NCI-H2196 (cell line): ENCODE measurements around the gene MAFF.
"Not testable (repeated sequence)": the region's sequence is repeated elsewhere in the genome, so short reads cannot be mapped to it uniquely, and the experiment has no call there.

Experiments
- DNase-seq: peaks from one replicate; lab custom pipeline; 2025; ENCODE audit not compliant: unreplicated experiment; lab: John Stamatoyannopoulos, UW

Gene MAFF

DNA sequence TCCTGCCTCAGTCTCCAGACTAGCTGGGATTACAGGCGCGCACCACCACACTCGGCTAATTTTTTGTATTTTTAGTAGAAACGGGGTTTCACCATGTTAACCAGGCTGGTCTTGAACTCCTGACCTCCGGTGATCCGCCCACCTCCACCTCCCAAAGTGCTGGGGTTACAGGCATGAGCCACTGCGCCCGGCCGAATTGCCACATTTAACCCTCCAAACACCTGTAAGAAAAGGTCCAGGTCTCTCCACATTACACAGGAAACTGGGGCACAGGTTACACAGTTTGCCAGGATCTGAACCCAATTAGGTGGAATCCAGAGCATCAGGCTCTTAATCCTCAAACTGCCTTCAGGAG lies 24.2 kb upstream of the MAFF start:
- not testable (repeated sequence) for DNase-seq

DNA sequence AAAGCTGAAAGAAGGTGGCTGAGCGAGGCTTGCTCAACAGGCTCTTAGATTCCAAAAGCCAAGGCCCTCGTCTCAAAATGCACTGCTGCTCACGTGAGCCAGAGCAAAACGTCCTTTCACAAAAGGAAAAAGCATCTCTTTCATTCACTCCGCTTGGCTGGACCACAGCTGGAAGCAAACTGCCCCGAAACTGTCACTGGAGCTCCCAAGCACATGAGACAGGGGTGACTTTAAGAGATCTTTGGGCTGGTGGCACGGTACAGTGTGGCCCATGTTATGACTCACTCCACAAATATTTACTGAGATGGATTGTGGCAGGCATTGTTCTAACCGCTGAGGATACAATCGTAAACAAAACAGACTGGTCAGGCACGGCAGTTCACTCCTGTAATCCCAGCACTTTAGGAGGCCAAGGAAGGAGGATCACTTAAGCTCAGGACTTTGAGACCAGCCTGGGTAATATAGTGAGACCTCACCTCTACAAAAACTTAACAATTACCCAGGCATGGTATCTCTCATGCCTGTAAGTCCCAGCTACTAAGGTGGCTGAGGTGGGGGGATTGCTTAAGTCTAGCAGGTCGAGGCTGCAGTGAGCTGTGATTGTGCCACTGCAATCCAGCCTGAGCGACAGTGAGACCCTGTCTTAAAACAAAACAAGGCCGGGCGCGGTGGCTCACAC lies 23.7 kb upstream of the MAFF start:
- DNase-seq = peak; percentile 44

DNA sequence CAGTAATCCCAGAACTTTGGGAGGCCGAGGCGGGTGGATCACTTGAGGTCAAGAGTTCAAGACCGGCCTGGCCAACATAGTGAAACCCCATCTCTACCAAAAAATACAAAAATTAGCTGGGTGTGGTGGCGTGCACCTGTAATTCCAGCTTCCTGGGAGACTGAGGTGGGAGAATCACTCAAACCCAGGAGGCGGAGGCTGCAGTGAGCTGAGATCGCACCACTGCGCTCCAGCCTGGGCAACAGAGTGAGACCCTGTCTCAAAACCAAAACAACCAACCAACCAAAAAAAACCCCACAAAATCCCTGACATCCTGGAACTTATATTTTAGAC lies 23.2 kb upstream of the MAFF start:
- DNase-seq = not testable (repeated sequence)

DNA sequence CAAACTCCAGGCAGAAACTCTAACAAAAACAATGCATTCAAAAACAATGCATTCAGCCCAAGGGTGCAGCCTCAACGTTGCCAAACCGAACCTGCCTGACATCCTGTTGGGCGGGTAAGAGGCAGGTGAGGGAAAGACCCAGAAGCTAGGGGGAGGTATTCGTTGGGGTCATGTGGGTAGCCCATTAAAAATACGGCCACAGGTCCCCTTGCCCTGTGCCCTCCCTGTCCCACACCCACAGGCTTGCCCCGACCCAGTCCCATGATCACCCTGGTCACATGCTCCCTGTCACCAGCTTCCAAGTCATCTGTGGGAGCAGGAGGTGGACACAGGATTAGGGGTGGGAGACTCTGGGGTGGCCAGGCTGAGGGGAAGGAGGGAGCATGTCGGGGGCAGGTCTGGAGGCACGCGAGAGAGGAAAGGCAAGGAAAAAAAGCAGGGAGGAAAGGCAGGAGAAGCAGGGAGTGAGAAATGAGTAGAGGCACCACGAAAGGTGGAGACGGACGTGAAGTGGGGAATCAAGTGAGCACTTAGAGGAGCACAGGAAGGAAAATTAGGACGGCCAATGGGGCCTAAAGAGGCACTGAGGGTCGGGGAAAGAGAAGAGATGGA lies 20.8 kb upstream of the MAFF start:
- no peak for DNase-seq

DNA sequence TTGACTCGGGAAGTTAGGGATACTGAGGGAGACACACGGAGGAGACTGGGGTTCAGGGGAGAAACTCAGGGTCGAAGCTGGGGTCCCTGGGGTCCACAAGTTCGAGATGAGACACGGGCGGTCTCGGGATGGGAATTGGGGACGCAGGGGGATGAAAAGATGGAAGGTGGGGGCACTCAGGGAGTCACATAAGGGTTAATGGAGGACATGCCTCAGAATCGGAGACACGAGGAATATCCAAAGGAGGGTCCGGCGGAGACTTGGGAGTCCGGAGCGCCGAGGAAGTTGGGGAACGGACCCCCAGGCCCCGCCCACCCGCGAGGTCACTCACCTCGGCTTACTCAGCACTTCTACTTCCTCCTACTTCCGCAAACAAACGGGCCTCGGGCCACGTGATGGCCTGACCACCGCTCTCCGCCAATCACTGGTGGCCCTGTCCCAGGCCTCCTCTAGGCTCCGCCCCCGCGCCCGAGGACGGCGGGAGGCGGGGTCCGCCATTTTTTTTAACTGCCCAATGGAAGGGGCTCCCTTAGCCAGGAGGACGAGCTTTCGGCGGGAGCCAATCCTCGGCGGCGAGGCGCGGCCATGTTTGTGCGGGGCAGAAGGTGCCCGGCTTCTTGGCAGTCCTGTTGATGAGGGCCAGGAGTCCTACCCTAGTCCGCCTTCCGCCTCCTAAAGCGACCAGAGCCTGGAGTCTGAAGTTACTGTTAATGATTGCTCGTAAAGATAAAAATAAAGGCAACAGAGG lies 20.2 kb upstream of the MAFF start, which contains the start of gene PLA2G6:
Gene PLA2G6, minus strand, starts transcription at position 378 of the 748 bp plus-strand sequence. CDS start 12,404 bp downstream, outside the sequence.
- peak; percentile 94 for DNase-seq

DNA sequence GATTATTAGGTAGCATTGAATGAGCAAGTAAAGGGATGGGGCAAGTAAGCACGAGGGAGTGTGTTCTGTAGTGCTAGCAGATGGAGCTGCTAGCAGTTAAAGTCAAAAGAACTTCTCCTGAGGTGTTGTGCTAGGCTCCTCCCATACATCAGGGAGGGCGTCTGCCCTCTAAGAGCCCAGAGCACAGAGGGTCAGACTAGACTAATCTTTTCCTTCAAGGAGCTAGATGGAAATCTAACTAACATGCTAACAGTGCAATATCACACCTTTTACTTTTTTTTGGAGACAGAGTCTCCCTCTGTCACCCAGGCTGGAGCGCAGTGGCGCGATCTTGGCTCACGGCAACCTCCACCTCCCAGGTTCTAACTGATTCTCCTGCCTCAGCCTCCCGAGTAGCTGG lies 17.0 kb upstream of the MAFF start:
- no peak for DNase-seq

DNA sequence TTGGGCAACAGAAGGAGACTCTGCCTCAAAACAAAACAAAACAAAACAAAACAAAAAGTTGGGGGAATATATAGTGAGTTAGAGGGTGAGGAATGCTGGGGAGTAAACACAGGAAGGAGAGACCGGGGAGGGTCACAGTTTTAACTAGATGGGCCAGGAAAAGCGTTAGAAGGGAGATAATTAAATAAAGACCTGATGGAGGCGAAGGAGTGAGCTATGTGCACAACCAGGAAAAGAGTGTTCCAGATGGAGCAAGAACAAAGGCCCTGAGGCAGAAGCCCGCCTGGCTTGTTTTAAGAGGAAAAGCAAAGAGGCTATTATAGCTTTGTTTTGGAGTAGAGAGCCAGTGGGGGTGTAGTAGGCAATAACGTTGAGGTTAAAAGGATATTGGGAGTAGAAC lies 15.4 kb upstream of the MAFF start:
- no peak for DNase-seq

DNA sequence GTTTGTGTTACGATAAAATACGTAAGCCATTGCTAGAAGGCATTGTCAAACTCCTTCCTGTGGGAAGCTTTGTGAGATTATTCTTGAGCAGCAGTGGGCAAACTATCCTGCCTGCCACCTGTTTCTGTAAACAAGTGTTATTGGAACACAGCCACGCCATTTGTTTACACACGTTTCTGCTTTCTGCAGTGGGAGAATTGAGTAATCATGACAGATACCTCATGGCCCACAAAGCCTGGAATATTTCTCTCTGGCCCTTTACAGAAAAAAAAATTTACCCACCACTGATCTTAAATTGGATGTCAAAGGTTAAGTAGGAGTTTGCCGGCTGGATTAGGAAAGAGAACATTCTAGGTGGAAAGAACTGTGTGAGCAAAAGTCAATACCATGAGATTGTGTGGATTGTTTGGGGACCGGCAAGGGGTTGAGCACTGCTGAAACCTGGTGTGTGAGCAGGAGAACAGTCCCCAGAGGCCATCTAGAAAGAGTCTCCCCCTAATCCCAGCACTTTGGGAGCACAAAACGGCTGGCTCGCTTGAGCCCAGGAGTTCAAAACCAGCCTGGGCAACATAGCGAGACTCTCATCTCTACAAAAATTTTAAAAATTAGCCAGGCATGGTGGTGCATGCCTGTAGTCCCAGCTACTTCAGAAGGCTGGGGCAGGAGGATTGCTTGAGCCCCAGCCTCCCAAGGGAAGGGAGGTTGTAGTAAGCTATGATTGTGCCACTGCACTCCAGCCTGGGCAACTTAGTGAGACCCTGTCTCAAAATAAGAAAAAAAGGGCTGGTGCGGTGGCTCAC lies 14.2 kb upstream of the MAFF start:
- DNase-seq = peak; percentile 63

DNA sequence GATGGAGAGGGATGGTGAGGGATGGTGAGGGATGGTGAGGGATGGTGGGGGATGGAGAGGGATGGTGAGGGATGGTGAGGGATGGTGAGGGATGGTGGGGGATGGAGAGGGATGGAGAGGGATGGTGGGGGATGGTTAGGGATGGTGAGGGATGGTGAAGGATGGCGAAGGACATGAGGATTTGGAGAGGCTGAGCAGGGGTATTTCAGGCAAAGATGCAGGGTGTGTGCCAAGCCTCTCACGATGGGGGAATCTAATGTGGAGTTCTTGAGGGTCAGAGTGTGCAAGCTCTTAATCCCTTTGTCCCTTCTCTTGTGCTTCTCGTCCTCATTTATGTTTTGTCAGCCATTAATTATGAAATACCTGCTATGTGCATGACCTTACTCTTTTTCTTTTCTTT lies 12.7 kb upstream of the MAFF start:
- no peak for DNase-seq

DNA sequence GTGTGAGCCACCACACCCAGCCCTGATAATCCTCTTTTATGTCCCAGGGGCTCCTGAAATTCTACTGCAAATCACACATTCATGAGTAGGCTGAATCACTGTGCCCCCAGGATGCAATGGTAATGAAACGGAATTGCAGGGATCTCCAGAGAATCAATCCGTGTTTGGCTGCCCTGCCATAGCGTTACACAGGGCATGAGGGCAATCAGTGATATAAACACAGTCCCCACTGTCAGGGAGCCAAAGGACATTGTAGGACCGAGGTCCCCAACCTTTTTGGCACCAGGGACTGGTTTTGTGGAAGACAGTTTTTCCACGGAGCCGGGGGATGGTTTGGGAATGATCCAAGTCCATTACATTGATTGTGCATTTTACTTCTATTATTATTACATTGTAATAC lies 11.2 kb upstream of the MAFF start:
- no peak for DNase-seq

DNA sequence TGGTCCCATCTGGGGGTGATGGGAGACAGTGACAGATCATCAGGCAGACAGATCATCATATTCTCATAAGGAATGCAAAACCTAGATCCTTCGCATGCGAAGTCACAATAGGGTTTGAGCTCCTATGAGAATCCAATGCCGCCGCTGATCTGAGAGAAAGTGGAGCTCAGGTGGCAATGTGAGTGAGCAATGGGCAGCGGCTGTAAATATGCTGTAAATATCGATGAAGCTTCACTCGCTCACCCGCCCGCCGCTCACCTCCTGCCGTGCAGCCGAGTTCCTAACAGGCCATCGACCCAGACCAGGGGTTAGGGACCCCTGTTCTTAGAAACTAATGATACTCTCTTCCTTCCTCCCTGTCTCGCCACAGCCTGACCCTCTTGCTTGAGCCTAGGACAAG lies 10.7 kb upstream of the MAFF start:
- no peak for DNase-seq

DNA sequence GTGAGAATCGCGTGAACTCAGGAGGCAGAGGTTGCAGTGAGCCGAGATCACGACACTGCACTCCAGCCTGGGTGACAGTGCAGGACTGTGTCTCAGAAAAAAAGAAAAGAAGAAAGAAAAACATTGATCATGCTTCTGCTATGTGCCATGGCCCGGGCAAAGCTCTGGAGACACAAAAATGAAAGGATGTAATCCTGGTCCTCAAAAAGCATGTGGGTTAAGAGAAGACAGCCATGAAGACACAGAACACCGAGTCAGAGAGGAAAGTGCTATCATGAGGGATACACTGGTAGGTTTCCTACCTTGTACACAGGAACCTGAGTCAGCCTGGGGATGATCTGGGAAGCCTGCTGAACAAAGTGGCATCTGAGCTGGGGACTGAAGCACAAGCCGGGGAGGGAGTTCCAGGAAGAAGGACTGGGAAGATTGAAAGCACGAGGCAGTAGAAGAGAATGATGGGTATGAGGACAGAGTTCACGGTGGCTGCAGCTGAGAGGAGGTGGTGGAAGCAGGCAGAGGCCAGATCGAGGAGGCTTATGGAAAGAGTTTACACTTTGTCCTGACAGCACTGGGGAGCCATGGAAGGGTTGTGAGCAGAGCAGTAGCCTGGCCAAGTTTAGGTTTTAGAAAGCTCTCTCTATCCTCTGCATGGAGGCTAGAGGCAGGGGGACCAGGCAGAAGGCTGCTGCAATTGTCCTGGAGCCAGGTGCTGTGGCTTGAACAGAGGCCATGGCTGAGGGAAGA lies 9.9 kb upstream of the MAFF start:
- DNase-seq = no peak

DNA sequence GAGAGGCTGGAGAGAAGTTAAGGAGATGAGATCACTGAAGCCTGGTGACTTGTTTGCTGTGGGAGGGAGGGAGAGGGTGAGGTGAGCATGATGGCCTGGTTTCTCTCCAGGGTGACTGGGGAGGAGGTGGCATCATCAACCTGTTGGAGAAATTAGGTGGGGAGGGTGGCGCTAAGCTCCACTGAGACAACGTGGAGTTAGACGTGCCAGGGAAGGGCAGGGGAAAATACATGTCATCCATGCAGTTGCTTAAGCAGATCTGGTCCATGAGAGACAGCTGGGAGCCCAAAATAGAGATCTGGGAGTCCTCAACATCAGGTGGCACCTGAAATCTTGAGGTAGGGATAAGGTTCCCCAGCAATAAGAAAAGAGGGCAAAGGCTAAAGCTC lies 9.3 kb upstream of the MAFF start:
- no peak for DNase-seq

DNA sequence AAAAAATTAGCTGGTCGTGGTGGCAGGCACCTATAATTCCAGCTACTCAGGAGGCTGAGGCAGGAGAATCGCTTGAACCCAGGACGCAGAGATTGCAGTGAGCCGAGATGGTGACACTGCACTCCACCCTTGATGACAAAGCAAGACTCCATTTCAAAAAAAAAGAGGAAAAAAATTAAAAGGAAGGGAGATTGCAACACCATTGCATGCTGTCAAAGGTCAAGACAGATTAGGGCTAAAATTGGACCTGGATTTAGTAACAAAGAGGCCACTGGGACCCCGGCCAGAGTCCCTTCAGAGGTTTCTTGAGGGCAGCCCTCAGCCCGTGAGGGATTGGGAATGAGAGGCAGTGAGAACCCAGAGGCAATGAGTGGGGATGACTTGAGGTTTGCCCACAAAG lies 8.2 kb upstream of the MAFF start:
- no peak for DNase-seq

DNA sequence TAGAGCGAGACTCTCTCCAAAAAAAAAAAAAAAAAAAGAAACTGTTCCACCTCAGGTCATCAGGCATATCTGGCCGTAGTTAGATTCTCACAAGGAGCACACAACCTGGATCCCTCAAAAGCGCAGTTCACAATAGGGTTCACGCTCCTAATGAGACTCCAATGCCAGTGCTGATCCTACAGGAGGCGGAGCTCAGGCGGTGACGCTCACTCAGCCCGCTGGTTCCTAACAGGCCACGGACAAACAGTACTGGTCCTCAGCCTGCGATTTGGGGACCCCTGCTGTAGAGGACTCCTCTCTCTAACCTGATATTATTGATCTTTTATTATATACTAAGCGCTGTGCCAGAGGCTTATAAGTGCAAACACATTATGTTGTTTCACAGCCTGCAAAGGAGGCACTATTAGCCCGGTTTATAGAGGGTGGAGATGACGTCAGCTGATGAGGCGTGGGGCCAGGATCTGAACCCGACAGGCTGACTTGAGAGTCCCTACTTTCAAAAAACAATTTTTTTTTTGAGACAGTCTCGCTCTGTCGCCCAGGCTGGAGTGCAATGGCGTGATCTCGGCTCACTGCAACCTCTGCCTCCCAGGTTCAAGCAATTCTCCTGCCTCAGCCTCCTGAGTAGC lies 4.9 kb upstream of the MAFF start:
- no peak for DNase-seq

DNA sequence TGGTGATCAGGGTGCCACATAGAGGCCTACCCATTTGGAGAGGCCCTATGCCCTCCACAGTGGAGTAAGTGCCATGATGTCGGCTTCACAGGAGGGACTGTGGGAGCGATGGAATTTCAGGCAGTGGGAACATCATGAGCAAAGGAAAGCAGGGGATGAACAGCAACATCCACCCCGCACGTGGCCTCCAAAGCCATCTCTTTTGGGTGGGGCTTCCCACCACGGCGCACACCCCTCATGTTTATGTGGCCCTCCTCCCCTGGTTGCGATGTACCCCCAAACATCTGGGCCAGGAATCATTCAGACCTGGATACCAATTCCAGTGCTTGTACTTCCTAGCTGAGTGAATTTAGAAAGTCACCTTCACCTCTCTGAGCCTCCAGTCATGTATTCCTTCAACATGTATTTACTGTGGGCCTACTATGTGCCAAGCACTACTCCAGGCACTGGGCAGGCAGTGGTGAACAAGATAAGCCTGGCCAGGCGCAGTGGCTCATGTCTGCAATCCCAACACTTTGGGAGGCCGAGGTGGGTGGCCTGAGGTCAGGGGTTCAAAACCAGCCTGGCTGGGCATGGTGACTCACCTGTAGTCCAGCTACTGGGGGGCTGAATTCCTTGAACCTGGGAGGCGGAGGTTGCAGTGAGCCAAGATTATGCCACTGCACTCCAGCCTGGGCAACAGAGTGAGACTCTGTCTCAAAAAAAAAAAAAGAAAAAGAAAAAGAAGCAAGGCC lies 1.8 kb upstream of the MAFF start:
- no peak for DNase-seq

DNA sequence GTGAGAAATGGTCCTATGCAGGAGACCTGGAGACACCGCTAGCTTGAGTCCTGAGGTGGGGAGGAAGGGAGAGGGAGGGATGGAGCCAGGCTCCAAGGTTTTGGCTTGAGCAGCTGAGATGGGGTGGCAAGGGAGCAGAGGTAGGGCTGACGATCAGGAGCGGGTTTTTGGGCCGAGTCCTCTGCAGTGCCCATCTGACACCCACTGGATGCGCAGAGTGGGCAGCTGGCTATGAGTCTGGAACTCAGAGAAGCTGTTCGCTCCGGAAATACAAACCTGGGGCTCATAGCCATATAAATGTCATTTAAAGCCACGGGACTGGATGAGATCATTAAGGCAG lies 453 bp upstream of the MAFF start:
- DNase-seq = no peak

DNA sequence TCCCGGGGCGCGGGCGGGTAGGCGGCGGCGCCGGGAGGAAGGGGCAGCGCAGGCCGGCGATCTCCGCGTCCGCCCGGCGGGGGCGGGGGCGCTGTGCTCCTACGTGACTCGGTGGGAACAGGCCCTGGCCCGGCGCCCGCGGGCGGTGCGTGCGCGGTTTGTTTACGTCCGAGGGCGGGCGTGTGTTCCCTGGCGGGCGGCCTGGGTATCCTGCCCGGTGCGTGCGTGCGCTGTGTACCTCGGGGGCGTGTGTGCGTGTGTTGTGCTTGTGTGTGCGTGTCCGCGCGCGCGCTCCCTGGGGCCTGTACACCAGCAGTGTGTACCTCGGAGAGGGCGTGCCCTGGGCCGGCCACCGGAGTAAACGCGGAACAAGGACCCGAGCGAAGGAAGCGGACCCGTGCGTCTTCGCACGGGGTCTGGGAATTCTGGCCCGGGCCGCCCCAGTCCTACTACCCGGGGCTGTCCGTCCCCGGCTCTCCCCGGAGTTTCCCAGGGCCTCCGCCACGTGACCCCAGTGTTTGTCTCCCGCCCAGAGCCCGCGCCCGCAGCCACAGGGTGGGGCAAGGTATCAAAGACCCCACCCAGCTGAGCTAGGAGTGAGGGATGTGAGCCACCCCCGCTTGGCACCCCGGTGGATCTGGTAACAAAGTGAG lies 769 bp downstream of the MAFF start:
- peak; percentile 45 for DNase-seq

DNA sequence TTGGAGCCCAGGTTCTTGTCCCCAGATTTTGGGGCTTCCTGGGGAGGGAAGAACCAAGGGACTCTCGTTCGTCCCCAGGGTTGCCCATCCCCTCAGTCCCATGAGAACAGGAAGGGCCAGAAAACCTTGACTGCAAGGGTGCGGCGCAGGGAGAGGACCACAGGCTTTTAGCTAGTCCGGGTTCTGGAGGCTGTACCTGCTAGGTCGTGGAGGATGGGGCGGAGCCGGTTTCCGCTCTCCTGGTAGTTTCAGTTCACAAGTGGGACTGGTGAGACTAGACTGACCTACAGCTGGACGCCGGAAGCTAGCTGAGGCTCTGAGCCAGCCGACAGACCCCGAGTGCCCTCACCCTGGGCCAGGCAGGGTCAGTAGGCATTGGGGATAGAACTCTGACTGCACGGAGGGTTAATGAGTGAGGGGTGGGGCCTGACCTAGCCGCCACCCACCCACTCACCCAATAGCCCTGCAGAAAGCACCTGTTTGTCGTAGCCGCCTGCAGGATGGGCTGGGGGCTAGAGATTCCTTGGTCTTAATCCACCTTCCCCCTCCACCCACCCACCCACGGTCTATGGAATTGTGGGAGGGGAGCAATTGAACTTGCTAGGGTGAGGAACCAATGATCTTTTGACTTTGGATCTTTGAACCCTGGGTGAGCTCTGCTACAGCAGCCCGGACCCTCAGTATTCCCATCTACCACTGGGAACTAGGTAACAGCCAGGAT lies 1.5 kb downstream of the MAFF start:
- peak; percentile 10 for DNase-seq
